Measurements from ENCODE around the gene SERPINB10. TPM values are rescaled to one million over a fixed set of nuclear protein-coding genes. Genes with fewer than 3 reads are reported as not detected.

Gene SERPINB10
- total and polyA plus RNA-seq, 2 experiments from 2014 or later = not detected

GRCh38 chr18:63888470-63889190, 19.1 kb upstream of the SERPINB10 start:
- Histone ChIP-seq H3K9ac (no peak overlapping the region), H3K4me3 (peak overlapping the region; percentile 38), H3K36me3 (ENCODE audit: low read depth) (no peaks in the 10 kb centered on the region), H3K27me3 (replicated peaks; ENCODE audit: insufficient read depth) (no peaks in the 10 kb centered on the region), H3K9me3 (ENCODE audit: low read depth) (no peaks in the 10 kb centered on the region), H3K79me2 (ENCODE audit: insufficient read depth) (no peaks in the 10 kb centered on the region), H4K20me1 (ENCODE audit: insufficient read depth) (no peaks in the 10 kb centered on the region), H3K9me2 (ENCODE audit: insufficient read depth) (no peaks in the 10 kb centered on the region), H3K4me2 (ENCODE audit: unreplicated experiment) (peak overlapping the region; percentile 50), H3K27ac (no peak overlapping the region), H3K4me1 (ENCODE audit: insufficient read depth) (peaks cover 22% of the 10 kb centered on the region), H3F3A (ENCODE audit: insufficient read depth) (no peaks in the 10 kb centered on the region), H2AFZ (no peak overlapping the region)
- TF ChIP-seq EZH2phosphoT487 (IDR thresholded peaks at IDR 0.05; ENCODE audit: insufficient read depth, low read depth) (no peak), EZH2 (IDR thresholded peaks at IDR 0.05; ENCODE audit: insufficient read depth, poor library complexity, severe bottlenecking) (no peak)
- in situ Hi-C loops (cut with MboI) = no loop called here
- peak; percentile 44 for DNase-seq
- 0% methylated on average over 1 of the region's 1 CpG for WGBS, 2 experiments (ENCODE audit: low coverage in 1 of 2, low lambda C conversion rate in 2 of 2, missing lambda C conversion rate in 2 of 2)

GRCh38 chr18:63889626-63890025, 18.1 kb upstream of the SERPINB10 start:
- no peak for TF ChIP-seq EZH2phosphoT487 (IDR thresholded peaks at IDR 0.05; ENCODE audit: insufficient read depth, low read depth)
- TF ChIP-seq EZH2 (IDR thresholded peaks at IDR 0.05; ENCODE audit: insufficient read depth, poor library complexity, severe bottlenecking) = no peak
- Histone ChIP-seq H3K79me2 (ENCODE audit: insufficient read depth) (no peaks in the 10 kb centered on the region), H3K36me3 (ENCODE audit: low read depth) (no peaks in the 10 kb centered on the region), H3K9me2 (ENCODE audit: insufficient read depth) (no peaks in the 10 kb centered on the region), H3K27ac (no peak overlapping the region), H3K27me3 (replicated peaks; ENCODE audit: insufficient read depth) (no peaks in the 10 kb centered on the region), H3F3A (ENCODE audit: insufficient read depth) (no peaks in the 10 kb centered on the region), H3K9ac (no peak overlapping the region), H3K4me1 (ENCODE audit: insufficient read depth) (peaks cover 20% of the 10 kb centered on the region), H3K4me3 (no peak overlapping the region), H3K9me3 (ENCODE audit: low read depth) (no peaks in the 10 kb centered on the region), H4K20me1 (ENCODE audit: insufficient read depth) (no peaks in the 10 kb centered on the region), H2AFZ (no peak overlapping the region), H3K4me2 (ENCODE audit: unreplicated experiment) (no peak overlapping the region)
- in situ Hi-C loops (cut with MboI) = no loop called here
- DNase-seq = no peak
- WGBS, 2 experiments (ENCODE audit: low coverage in 1 of 2, low lambda C conversion rate in 2 of 2, missing lambda C conversion rate in 2 of 2) = 93 to 95% methylated on average over 2 of the region's 2 CpGs

- no peaks in the 10 kb centered on the region for H3K27me3 ChIP-seq (replicated peaks; ENCODE audit: insufficient read depth)
Measured at GRCh38 chr18:63890237-63890949, 17.4 kb upstream of the SERPINB10 start.

GRCh38 chr18:63890950-63891304, 16.8 kb upstream of the SERPINB10 start:
- no peak overlapping the region for H2AFZ ChIP-seq
- peaks cover 20% of the 10 kb centered on the region for H3K4me1 ChIP-seq (ENCODE audit: insufficient read depth)
- no peaks in the 10 kb centered on the region for H3F3A ChIP-seq (ENCODE audit: insufficient read depth)
- H3K9ac ChIP-seq = no peak overlapping the region
- H3K27ac ChIP-seq = no peak overlapping the region
- H3K4me3 ChIP-seq = no peak overlapping the region
- in situ Hi-C loops (cut with MboI) = no loop called here
- no peaks in the 10 kb centered on the region for H3K36me3 ChIP-seq (ENCODE audit: low read depth)
- no peaks in the 10 kb centered on the region for H3K79me2 ChIP-seq (ENCODE audit: insufficient read depth)
- H3K27me3 ChIP-seq (replicated peaks; ENCODE audit: insufficient read depth) = no peaks in the 10 kb centered on the region
- no peak for DNase-seq
- TF ChIP-seq EZH2phosphoT487 (IDR thresholded peaks at IDR 0.05; ENCODE audit: insufficient read depth, low read depth) (no peak), EZH2 (IDR thresholded peaks at IDR 0.05; ENCODE audit: insufficient read depth, poor library complexity, severe bottlenecking) (no peak)
- 79 to 81% methylated on average over 5 of the region's 5 CpGs for WGBS, 2 experiments (ENCODE audit: low coverage in 1 of 2, low lambda C conversion rate in 2 of 2, missing lambda C conversion rate in 2 of 2)
- no peaks in the 10 kb centered on the region for H4K20me1 ChIP-seq (ENCODE audit: insufficient read depth)
- H3K9me2 ChIP-seq (ENCODE audit: insufficient read depth) = no peaks in the 10 kb centered on the region
- no peak overlapping the region for H3K4me2 ChIP-seq (ENCODE audit: unreplicated experiment)
- no peaks in the 10 kb centered on the region for H3K9me3 ChIP-seq (ENCODE audit: low read depth)

More at GRCh38 chr18:63890237-63890949, 17.4 kb upstream of the SERPINB10 start:
- Histone ChIP-seq H4K20me1 (ENCODE audit: insufficient read depth) (no peaks in the 10 kb centered on the region), H3K9me3 (ENCODE audit: low read depth) (no peaks in the 10 kb centered on the region), H2AFZ (no peak overlapping the region), H3K4me1 (ENCODE audit: insufficient read depth) (peaks cover 20% of the 10 kb centered on the region), H3K9me2 (ENCODE audit: insufficient read depth) (no peaks in the 10 kb centered on the region), H3K36me3 (ENCODE audit: low read depth) (no peaks in the 10 kb centered on the region), H3K27ac (no peak overlapping the region), H3K4me3 (no peak overlapping the region), H3F3A (ENCODE audit: insufficient read depth) (no peaks in the 10 kb centered on the region), H3K79me2 (ENCODE audit: insufficient read depth) (no peaks in the 10 kb centered on the region), H3K9ac (no peak overlapping the region), H3K4me2 (ENCODE audit: unreplicated experiment) (no peak overlapping the region)
- no peak for DNase-seq
- WGBS, 2 experiments (ENCODE audit: low coverage in 1 of 2, low lambda C conversion rate in 2 of 2, missing lambda C conversion rate in 2 of 2) = 95% methylated on average over 6 of the region's 6 CpGs
- in situ Hi-C loops (cut with MboI) = no loop called here
- TF ChIP-seq EZH2phosphoT487 (IDR thresholded peaks at IDR 0.05; ENCODE audit: insufficient read depth, low read depth) (no peak), EZH2 (IDR thresholded peaks at IDR 0.05; ENCODE audit: insufficient read depth, poor library complexity, severe bottlenecking) (no peak)

Measured in GM23248 (cell line).